Right atrium auricular region (tissue), 2 donors: Measurements from ENCODE around the gene CAPZB. TPM values are rescaled to one million over a fixed set of nuclear protein-coding genes. Genes with fewer than 3 reads are reported as not detected.
A peak's percentile ranks its signal among the peaks of the same experiment; 100 is the strongest.

Source experiments
- DNase-seq: peaks from one replicate; pipeline ENCODE4 v3.0.0-alpha.2; 2019; ENCODE audit warnings: low spot score
- H3K27ac ChIP-seq, 2 donors: fragments of 200-600 bp; sonication (generic); 1 replicate in 1 of 2; 2 replicates in 1 of 2; pipeline ENCODE4 v1.5.1; 2016 to 2019
- H3K27me3 ChIP-seq, 2 donors: fragments of 200-600 bp; sonication (generic); one replicate each; pipeline versions ENCODE4 v1.5.1 to v1.6.0; 2017 to 2019
- H3K36me3 ChIP-seq: fragments of 200-600 bp; sonication (generic); one replicate; pipeline ENCODE4 v1.5.1; 2016
- H3K4me1 ChIP-seq, 2 donors: fragments of 200-600 bp; sonication (generic); one replicate each; pipeline versions ENCODE4 v1.5.1 to v1.6.0; 2017 to 2019
- H3K4me3 ChIP-seq, 2 donors: fragments of 200-600 bp; sonication (generic); 1 replicate in 1 of 2; 2 replicates in 1 of 2; pipeline ENCODE4 v1.5.1; 2017 to 2019; ENCODE audit warnings: mild to moderate bottlenecking in 1 of 2, moderate library complexity in 1 of 2
- H3K9me3 ChIP-seq, 2 donors: fragments of 200-600 bp; sonication (generic); one replicate each; pipeline ENCODE4 v1.5.1; 2019
- CTCF ChIP-seq, 2 donors: fragments of 200-600 bp; sonication (generic); IDR thresholded peaks; one replicate each; pipeline ENCODE4 v1.5.1; 2019; ENCODE audit warnings: antibody characterized with exemption in 2 of 2
- total RNA-seq, 2 donors: library from RNA; depleted of rRNA; stranded (reverse); fragments of >200 nt; gene quantifications; one replicate each; pipeline ENCODE4 v1.1.0, GENCODE V29; 2016

Gene CAPZB
- total RNA-seq, 2 donors from 2014 or later, result 87.8 to 122 TPM

GRCh38 chr1:19344372-19344810 is 140.9 kb downstream of the CAPZB start:
- Histone ChIP-seq H3K36me3 (peaks cover 58% of the 10 kb centered on the region), H3K4me1 (peaks cover 0 to 30% of the 10 kb centered on the region in 2 donors), H3K4me3 (no peak overlapping the region), H3K9me3 (no peaks in the 10 kb centered on the region), H3K27ac (no peak overlapping the region), H3K27me3 (no peaks in the 10 kb centered on the region)
- TF ChIP-seq CTCF (IDR thresholded peaks at IDR 0.05), result peak; percentile 81 to 95
- peak; percentile 66 for DNase-seq

- H3K4me3 ChIP-seq, result no peak overlapping the region
- H3K27me3 ChIP-seq, result no peaks in the 10 kb centered on the region
- peaks cover 0 to 30% of the 10 kb centered on the region in 2 donors for H3K4me1 ChIP-seq
- no peak for DNase-seq
- no peaks in the 10 kb centered on the region for H3K9me3 ChIP-seq
- peaks cover 61% of the 10 kb centered on the region for H3K36me3 ChIP-seq
- no peak overlapping the region for H3K27ac ChIP-seq
- TF ChIP-seq CTCF (IDR thresholded peaks at IDR 0.05), result no peak
Observed at GRCh38 chr1:19343617-19344350, 141.6 kb downstream of the CAPZB start.

- Histone ChIP-seq H3K36me3 (peaks cover 68% of the 10 kb centered on the region), H3K27me3 (no peaks in the 10 kb centered on the region), H3K9me3 (no peaks in the 10 kb centered on the region), H3K4me1 (peaks cover 0 to 30% of the 10 kb centered on the region in 2 donors), H3K27ac (no peak overlapping the region), H3K4me3 (no peak overlapping the region)
- TF ChIP-seq CTCF (IDR thresholded peaks at IDR 0.05), result no peak
- no peak for DNase-seq
Observed at GRCh38 chr1:19342894-19343616, 142.3 kb downstream of the CAPZB start.

GRCh38 chr1:19342062-19342750 is 143.1 kb downstream of the CAPZB start:
- peaks cover 0 to 30% of the 10 kb centered on the region in 2 donors for H3K4me1 ChIP-seq
- no peak overlapping the region for H3K4me3 ChIP-seq
- H3K9me3 ChIP-seq, result no peaks in the 10 kb centered on the region
- H3K27ac ChIP-seq, result peak overlapping the region; percentile 16 to 56
- DNase-seq, result peak; percentile 66
- no peak for TF ChIP-seq CTCF (IDR thresholded peaks at IDR 0.05)
- H3K36me3 ChIP-seq, result peaks cover 73% of the 10 kb centered on the region
- H3K27me3 ChIP-seq, result no peaks in the 10 kb centered on the region

GRCh38 chr1:19341201-19342061 is 143.9 kb downstream of the CAPZB start:
- Histone ChIP-seq H3K36me3 (peaks cover 73% of the 10 kb centered on the region), H3K27me3 (no peaks in the 10 kb centered on the region), H3K27ac (peak overlapping the region; percentile 16 to 56), H3K4me1 (peaks cover 0 to 30% of the 10 kb centered on the region in 2 donors), H3K9me3 (no peaks in the 10 kb centered on the region), H3K4me3 (no peak overlapping the region)
- TF ChIP-seq CTCF (IDR thresholded peaks at IDR 0.05), result peak; percentile 82 to 89
- DNase-seq, result peak; percentile 84
